Hematopoietic multipotent progenitor cell (in vitro differentiated cells): ENCODE data around the gene IQCH. TPM values are rescaled to one million over a fixed set of nuclear protein-coding genes. Genes with fewer than 3 reads are reported as not detected.

ENCODE experiments used
- DNase-seq, 3 donors: peaks; one replicate each; pipeline ENCODE4 v3.0.0-alpha.2; 2011 to 2015; ENCODE audit warnings: low read depth in 2 of 3, low spot score in 2 of 3
- total RNA-seq: library from RNA; depleted of rRNA; stranded (reverse); fragments of >200 nt; gene quantifications from one replicate; pipeline ENCODE4 v1.2.3, GENCODE V29; 2012

IQCH gene
- total RNA-seq, 1 donor = 2.7 TPM

DNA sequence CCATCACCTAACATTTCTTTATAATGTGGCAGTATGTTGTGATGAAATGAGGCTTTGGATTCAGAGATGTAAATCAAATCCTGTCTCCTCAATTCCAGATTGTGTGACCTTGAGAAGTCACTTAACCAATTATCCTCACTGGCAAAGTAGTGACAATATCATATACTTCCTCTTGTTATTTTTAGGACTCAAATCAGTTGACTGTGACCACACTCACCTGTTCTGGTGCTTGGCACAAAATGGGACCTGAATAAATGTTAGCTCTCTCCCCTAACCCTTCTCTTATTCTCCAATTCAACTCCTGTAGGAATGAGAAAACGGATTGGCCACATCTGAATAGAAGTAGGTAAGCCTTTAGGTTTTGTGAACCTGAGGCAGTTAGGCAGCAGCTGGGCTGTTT, 42.1 kb downstream of the IQCH start:
- no peak for DNase-seq

DNA sequence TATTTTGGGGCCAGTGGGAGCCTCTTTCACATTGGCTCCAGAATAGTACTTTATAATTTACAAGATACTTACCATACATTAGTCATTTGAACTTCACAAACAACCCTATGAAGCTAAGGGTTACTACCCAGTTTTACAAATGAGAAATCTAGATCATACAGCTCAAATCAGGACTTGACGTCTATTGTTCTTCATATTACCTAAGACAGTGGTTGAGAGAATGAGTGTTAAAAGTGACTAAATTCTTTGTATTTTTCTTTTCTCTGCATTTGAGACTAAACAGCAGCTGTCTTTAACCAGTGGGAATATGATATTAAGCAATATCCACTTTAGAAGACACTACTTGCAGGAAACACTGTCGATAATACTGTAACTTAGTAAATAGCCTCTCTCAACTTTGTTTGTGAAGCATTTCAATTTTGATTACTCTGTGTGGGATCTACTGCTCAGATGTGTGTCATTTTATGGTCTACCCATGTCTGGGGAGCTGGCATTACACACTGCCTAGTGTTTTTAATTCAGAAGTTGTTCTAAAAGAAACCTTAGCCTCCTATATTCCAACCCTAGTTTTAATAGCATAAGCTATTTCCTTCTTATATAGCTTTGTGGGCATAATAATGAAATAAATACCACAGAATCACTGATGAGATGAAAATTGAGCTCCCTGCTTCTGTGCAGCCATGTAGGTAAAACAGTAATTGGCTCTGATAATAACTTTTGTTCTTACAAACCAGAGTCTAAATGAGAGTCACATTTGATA, 45.9 kb downstream of the IQCH start:
- DNase-seq = no peak

DNA sequence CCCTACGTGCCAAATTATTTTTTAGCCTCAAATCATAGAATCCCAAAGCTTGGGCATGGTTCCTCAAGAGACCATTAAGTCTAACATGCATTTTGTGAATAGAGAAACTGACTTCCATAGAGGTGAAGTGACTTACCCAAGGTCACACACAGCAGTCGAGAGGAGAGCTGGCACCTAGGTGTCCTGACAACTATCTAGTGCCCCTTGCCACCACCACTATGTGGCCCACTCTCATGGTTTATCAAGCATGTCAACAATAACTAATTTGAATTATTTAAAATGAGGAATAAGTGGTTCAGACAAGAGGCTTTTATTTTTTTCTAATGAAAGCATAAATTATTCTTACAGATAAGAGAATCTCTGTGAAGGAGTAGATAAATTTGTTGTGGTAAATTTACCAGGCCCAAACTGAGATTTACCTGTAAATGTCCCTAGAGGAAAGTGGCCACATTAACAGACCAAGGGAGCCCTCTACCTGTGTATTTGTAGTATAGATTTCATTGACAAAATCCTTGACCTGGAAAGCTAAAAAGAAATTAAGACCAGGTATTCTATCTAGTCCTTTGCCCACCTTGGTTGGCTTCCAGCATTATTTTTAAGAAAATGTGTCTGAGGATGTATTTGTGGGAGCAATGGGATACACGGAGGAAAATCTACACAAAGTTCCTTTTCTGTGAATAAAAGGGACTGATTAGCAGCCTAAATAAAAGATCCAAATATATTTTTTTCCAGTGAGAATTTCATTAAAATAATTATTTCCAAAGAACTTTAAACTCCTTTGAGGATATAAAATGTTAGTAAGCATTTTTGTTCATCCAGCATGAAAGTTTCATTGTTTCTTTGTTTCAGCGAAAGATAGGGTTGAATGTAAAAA, 49.1 kb downstream of the IQCH start:
- peak in 2 of 3 donors; percentile 35 to 63 for DNase-seq

DNA sequence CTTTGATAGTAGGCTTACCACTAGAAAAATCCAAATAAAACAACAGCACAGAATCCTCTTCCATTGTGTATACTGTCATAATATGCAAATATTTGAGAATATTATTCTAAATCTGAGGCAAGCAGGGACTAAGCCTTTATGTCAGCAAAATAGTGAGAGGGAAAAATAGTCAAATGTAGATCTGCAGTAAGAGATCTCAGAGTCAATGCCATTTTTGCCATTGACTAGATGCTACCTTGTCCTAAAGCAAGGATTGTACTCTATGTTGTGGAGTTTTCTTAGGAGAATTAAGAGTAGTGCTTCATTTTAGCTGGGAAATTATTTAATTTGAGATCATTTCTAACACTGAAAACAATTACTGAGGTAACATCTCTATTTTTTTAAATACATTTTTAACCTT, 50.2 kb downstream of the IQCH start:
- no peak for DNase-seq

DNA sequence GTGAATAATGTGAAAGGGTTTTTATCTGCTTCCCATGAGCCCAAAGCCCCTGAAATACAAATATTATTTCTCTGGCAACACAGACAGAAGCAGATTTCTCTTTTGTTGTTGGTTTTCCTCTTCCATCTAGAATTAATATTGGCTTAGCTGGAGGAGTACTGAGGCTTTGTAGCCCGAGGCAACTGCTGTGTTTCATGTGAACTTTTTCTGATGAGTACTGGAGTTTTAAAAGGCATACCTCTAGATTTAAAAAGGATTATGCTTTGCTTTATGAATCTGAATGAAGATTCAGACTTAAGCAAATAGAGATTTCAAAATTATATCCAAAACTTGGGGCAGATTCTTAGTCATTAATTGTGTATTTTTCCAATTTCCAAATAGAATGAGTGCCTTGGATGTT, 50.9 kb downstream of the IQCH start:
- no peak for DNase-seq

DNA sequence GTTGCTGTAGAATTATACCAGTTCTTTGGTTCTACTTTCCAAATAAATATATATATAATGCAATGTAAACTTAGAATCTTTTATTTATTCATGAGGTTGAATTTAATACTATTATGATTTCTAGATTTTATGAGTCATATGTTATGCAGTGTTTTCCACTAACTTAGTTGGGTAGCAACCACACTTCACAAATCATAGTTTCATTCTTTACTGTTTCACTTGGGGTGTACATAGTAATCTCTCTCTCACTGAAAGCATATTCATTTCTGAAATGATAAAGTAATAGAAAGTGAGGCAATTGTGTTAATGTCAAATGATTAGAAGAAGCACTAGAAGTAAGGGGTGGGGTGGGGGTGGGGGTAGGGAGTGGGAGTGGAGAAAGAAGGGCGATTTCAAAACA, 52.6 kb downstream of the IQCH start:
- no peak for DNase-seq

DNA sequence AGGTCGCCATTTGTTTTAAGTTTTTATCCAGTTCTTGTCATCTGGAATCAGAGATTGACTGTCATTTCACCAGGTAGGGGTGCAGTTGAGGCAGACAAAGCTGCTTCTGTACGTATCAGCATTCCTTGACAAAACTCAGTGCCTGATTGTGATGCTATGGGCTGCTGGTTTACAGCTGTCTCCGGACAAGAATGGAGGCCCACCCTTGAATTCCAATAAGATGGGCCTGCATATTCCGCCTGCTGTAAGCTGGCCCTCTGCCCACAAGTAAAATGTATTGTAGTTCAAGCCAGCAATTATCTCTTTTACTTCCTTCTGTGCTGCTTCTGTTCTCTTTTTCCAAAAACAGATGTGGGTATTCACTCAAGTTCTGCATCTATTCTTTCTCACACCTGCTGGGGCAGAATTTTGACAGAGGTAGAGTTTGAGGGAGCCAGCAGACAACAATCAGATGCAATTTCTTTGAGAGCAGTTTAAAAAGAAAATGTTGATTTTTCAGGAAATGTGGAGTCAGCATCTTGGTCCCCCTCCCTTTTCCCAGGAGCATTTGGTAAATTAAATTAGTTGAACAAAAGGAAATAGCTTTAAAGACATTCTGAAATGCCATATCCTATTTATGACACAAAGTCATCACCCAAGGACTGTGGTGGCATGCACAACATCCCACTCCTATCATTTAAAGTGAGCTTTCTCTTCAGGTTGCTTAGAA, 53.5 kb downstream of the IQCH start:
- no peak for DNase-seq

DNA sequence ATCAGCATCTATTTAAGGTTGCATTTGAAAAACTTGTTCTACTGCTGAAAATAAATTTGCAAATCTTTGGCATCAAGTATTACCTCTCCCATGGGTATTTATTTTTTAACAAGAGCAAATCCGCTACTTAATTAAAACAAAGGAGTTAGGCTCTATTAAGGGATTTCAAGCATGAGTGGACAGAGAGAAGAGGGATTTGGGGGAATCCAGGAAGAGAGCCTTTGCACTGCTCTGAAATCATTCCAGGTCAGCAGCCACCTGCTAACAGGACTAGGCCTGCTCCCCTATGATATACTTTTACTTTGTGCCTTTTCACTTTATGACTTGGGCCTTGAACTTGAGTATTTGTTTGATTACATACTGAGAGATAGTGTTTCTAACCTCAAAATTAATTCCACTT, 57.1 kb downstream of the IQCH start:
- DNase-seq = no peak

DNA sequence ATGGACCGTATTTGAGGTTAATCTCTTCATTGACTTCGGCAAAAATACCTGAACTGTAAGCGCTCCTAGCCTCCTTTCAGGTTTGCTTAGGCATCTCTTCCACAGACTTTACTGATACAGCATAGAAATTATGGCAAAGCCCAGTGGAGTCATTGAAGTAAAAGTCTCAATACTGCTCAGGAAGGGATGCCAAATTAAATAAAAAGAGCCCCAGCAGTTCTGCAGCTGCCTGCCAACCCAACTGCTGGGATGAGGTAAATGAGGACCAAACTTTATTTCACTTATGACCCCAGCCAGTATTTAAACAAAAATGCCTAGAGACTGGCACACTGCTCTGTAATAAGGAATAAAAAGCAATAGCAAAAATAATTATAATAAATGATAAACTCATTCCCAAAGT, 65.4 kb downstream of the IQCH start:
- DNase-seq = no peak

DNA sequence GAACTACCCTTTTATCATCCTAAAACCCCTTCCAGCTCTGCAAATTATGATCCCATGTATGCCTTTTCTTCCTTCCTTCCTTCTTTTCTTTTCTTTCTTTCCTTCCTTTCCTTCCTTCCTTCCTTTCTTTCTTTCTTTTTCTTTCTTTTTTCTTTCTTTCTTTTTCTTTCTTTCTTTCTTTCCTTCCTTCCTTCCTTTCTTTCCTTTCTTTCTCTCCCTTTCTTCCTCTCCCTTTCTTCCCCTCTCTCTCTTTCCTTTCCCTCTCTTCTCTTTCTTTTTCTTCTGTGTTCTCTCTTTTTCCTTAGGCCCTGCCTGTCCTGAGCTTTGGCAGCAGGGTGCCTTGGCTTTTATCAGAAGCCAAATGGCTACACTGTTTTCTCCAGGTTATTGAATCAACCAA, 66.8 kb downstream of the IQCH start:
- DNase-seq = no peak

DNA sequence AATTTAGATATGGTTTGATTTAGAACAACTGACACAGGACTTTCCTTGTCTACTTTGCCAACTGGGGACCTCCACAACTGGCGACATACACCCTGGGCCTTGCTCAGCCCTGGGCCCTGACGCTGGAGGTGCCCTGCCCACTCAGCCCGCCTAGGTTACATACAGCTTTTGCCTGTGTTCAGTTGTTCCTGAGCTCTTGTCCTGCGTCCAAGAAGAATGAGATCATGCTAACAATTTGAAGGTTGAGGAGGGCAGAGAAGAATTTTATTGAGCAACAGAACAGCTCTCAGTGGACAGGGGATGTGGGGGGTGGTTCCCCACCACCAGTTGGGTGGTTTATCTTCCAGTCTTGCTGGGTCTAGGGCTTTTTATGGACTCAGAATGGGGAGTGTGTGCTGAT, 67.9 kb downstream of the IQCH start:
- DNase-seq = no peak

DNA sequence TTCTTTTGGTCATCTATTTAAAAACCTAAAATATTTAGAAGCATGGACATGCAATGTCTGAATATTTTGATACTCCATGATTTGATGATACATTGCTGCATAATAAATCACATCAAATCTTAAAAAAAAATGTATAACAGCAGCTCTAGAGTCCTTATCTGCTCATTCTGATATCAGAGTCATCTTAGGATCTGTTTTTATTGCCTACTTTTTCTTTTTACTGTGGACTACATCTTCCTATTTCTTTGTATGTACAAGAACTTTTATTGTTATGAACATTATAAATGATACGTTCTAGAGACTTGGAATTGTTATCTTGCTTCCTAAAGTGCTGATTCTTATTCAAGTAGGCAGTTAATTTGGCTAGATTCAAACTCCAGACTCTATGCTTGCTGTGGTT, 72.7 kb downstream of the IQCH start:
- no peak for DNase-seq

DNA sequence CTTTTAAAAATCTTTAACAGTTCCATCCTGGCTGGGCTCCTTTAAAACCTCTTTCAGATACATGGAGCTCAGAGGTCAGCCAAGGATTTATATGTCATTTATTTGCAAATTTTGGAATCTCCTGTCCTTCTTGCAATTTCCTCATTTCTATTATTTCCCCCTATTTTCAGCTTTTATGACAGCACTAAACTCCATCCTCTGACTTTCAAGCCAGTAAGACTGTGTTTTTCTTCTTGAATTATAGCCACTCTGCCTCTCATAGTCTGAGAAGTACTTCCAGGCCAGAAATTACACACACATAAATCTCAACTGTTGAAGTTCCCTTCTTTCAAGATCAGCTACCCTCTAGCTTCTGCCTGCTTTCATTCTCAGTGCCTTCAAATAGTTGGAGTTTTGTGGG, 73.2 kb downstream of the IQCH start:
- DNase-seq = no peak

DNA sequence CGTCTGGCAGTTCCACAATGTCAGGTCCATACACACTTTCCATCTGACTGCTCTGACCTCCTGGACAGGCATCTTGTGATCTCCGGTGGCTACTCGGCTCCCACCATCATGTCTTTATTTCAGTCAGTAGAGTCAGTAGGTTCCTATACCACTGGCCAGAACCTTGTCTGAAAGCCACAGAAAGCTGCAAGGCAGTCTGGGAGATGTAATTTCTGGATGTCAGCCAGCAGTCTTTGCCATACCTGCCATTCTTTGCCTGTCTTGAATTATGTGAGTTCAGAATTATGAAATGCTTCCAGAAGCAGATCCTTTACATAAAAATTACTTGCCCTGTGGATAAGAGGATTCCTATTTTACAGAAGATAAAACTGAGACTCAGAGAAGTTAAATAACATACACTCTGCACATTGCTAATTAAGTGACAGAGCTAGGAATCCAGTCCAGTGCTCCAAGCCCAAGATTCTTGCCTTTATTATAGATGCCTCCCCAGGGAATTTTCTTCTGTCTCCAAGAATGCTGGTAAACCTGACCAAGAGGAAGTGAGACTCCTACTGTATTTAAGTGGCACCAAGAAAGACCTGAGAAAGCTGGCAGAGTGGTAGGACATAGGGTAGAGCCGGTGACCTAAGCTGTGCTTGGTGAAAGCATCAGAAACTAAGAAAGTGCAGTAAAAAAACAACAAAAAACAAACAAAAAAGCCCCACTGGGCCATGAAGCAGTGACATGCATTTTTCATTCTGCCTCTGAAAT, 75.6 kb downstream of the IQCH start:
- DNase-seq = no peak

DNA sequence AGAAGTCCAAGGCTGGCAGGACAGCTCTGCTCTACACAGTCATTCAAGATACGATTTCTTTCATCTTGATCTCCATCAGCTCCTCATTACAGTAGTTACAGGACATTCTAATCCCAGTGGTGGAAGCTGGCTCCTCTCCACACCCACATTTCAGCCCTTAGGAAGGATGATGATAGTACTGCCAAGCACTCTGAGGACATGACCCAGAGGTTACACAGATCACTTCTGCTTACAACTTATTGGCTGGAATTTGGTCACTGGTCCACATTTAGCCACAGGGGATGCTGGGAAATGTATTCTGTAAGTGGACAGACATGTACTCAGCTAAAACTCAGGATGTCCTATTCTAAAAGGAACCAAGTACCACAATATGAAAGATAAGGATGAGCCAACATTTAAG, 77.1 kb downstream of the IQCH start:
- no peak for DNase-seq

DNA sequence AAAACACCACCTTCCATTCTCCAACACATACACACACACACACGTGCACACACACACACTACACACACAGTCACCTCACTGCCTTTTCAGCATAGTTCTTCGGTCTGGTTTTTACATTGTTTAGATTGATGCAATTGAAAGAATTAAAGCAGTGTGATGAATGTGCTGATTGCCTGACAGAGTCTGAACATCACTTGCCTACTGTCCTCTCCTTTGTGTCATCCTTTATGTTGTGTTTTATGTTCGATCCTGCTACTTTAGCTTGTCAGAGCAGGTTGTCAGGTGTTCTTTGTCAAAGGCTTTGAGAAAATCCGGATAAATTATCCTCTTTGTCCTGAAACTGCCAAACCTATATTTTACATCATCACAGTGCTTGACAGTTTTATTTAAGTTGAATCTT, 80.4 kb downstream of the IQCH start:
- DNase-seq = no peak

DNA sequence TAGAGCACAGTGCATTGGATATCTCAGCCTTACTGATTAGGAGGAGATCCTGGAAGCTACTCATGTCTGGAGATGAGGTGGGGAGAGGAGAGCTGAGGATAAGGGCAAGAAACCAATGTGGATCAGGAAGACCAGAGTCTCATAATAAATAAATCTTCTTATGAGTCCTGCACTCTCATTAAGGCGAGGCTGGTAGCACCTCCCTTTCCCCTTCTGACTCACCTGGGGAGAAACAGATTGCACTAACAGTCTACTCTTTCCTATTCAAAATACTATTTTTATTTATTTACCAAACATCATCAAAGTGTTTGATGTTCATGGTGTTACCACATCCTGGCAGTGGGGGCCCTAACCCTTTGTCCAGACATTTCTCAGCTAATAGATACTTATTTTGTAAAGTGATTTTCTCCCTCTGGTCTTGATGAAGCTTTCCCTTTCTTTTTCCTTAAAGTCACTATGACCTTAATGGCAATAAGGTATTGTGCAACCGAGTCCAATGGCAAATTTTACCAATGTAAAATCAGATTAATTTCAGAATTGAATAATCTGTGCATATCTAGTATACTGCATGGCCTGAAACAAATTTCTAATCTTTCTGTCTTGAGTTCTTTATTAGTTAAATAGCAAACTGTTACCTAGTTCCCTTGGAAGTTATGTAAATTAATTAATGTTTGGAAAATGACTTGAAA, 81.1 kb downstream of the IQCH start:
- DNase-seq = no peak

DNA sequence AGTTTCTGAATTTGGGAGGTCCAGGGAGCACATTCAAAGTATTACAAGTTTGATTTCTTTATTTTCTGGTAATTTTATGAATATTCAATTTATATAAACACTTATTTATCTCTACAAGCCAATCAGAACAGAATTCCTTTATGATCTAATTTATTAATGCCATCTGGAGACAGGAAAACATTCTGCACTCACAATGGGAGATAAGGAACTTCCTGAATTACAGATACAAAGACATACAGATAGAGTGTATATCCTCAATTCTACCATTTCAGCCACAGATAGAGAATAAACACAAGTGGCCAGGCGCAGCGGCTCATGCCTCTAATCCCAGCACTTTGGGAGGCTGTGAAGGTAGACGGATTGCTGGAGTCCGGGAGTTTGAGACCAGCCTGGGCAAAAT, 86.0 kb downstream of the IQCH start:
- peak in 1 of 3 donors; percentile 0 for DNase-seq

DNA sequence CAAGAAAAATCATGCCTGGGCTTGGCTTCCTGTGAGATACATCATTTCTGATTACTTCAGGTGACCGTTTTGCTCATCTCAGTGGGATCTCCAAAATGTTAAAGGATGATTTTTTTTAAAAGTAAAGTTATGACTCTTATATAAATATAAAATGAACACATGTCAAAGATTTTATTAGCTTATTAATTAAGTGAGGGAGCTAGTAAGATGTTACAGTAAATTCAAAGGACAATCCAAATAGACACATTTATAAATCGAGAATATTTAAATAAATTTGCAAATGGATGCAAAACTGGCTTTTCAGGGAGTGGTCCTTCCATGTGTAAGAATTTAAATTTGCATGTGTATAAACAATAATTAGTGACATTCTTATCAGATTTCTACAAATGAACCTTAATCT, 87.0 kb downstream of the IQCH start:
- DNase-seq = no peak

DNA sequence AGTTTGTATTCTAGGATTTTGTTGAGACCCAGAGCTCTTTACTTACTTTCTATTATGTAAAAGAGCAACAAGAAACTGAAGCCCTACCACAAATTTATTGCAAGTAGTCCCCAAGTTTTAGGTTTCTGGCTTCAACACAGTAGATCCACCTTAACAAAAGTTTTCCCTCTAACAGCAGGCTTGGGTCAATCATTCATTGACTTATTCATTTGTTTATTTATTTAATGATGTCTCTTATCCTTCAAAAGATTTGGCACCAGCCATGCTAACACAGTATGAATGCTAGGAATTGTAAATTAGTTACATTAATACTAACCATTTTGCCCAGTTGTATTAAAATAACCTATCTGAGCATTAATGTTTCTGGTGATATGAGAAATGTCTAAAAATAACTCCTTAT, 88.6 kb downstream of the IQCH start:
- no peak for DNase-seq
